ENCODE results near the gene PALMD.

Gene PALMD

DNA sequence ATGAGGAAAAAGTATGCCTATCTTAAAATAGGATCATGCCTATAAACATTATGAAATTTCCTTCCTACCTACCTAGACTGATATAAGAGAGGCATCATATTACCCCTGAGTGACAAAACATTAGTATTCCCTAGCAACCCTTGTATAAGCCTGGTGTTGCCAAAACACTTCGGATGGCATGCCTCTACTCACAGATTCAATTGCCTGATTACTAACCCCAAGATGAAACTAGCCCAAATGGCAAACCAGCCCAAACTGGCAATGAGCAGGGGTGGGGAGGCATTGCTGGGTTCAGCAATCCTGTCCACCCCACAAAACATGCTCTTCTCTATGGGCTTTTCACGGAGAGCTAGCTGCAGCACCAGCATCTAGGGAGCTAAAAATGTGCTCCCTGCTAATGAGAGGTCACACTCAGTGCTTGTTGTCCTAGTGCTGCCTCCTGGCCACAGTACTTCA is 13.9 kb downstream of the PALMD start:
- no peak for DNase-seq (ENCODE audit: low read depth in 2 of 2)

DNA sequence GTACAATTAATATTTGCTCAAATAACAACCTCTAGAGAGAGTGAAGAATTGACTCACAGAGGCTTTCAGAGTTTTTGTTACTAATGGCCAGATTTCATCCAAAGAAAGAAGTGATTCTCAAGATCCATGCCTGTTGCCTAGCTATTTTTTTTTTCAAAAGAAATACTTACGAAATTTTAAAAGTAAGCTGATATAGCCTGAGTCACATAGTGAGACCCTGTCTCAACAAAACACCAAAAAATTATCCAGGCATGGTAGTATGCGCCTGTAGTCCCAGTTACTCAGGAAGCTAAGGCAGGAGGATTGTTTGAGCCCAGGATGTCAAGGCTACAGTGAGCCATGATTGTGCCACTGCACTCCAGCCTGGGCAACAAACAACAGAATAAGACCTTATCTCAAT is 14.6 kb downstream of the PALMD start:
- DNase-seq (ENCODE audit: low read depth in 2 of 2): no peak

DNA sequence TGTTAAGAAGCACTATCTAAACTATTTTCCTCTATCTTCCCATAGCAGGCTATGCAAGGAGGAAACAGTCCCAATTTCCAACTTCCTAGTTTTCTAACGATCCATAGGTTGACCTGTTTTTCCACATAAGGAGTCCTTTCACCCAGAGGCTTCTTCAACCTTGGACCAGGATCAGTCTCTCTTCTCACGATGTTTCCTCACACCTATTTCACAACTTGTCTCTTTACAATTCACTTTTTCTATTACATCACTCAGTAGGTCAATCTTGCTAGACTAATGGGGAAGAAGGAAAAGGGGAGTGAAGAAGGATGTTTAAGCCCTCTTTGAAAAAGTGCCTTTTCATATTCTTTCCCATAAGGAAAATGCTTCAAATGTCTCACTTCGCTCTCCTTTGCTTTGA is 15.9 kb downstream of the PALMD start:
- no peak for DNase-seq (ENCODE audit: low read depth in 2 of 2)

DNA sequence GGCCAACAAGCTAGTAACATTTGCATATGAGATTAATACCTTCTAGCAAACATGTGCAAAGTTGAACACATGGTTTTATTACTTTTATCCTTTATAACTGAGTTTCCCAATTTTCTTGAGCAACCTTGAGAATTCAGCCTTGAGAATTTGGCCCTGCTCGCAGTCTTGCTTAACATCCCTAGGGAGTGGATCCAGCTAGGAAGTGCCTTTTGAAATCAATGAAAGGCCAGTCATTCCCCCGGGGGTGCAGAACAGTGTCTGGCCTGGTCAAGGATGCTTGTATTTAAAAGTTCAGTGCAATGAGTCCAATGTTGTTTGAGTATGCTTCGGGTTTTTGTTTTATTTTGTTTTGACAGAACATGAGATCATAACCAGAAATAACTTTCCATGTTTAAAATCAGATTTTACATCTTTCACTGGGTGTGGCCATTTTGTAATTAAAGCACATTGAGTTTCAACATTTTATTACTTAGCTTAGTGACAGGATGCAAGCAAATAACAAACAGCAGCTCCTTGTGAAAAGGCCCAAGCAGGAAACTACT is 16.7 kb downstream of the PALMD start:
- DNase-seq (ENCODE audit: low read depth in 2 of 2): no peak

DNA sequence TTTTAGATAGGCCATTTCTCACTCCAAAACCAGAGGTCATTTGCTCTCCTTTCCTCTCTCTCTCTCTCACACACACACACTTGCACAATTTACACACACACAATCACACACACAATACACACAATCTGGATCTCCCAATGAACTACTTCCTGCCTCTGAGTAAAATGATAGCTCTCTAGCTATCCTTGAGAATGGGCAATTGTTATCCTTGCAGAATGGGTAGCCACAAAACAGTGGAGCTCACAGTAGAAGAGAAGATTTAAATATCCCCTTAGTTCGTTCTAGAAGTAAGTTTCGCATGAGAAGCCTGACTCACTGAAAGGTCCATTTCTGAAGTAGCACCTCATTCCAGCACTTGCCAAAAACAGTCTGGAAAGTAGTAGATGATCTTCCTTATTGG is 17.6 kb downstream of the PALMD start:
- no peak for DNase-seq (ENCODE audit: low read depth in 2 of 2)

DNA sequence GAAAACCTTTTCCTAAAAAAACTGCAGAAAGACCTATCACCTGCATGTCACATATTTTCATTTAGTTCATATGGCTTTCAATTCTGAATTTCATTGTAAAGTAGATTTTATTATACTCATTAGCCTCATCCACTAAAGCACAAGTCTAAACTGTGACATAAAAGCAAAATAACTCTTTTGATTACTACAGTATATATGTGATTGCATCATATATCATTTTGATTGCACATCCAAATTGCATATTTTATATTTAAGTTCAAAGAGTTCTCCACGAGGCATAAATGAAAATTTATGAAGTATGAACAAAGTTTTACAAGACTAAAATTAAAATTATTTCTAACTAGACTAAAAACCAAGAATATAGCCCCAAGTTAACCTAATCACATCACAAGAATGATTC is 19.3 kb downstream of the PALMD start:
- no peak for DNase-seq (ENCODE audit: low read depth in 2 of 2)

DNA sequence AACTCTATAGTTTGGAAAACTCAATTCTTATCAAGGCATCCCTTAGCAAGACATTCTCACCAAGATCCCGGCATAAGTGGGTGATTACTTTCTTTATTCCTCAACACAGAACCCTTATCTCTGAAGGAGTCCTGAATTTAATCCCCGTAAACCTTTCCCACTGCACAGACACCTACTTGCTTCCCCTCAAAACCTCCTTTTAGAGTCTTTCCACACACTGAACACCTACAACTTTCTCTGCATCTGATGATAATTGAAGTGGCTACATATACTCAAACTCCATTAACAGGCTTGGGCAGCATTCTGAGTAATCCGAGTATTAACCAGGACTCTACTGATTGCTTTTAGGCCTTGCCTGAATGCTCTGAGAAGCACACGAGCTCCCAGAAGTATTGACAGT is 23.5 kb downstream of the PALMD start:
- no peak for DNase-seq (ENCODE audit: low read depth in 2 of 2)

DNA sequence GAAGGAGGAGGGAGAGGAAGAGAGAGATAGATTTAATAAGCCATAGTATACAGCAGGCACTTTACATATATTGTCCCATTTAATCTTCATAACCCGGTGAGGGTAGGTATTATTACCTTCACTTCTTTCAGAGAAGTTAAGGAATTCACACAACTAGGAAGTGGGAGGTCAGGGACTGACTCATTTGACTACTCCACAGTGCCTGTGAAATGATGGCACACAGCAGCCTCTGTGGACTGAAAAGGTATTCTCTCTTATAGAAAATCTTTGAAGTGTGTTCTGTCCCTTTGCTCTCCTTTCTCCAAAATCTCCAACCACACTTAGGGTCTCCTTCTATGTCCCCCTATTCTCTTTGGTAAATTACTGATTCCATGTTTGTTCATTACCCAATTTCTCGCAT is 23.9 kb downstream of the PALMD start:
- no peak for DNase-seq (ENCODE audit: low read depth in 2 of 2)

DNA sequence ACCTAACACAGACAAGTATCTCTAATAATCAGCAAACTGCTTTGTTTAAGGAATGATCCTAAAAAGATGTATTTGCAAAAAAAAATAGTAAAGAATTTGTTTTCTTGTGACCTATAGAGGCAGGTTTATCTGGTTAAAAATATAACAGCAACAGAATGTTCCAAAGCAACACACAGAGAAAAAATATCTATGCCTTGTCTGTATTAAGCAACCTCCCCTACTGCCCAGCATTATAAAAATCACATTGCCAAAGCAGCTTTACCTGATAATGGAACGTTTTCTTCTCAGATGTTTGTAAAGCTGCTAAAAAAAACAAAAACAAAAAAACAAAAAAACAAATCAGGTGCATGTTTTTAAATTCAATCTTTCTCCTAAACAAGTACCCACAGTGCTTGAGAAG is 24.7 kb downstream of the PALMD start:
- DNase-seq (ENCODE audit: low read depth in 2 of 2): no peak

DNA sequence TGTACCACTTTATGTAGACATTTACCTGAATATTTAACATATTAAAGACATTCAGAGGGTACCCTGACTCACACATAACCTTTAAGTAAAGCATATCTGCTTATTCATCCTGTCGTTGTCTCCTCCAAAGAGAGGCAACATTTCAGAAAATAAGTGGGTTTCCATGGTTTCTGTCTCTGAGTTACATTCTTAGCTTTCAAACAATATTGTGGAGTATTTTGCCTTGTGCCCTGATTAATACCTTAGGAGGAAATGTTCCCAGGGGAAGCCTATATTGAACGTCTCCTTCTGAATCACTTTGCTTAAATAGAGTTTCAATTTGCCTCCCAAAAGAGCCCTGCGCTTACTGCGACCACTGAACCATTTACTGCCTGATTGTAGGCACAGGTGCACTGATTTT is 26.1 kb downstream of the PALMD start:
- DNase-seq (ENCODE audit: low read depth in 2 of 2): no peak

DNA sequence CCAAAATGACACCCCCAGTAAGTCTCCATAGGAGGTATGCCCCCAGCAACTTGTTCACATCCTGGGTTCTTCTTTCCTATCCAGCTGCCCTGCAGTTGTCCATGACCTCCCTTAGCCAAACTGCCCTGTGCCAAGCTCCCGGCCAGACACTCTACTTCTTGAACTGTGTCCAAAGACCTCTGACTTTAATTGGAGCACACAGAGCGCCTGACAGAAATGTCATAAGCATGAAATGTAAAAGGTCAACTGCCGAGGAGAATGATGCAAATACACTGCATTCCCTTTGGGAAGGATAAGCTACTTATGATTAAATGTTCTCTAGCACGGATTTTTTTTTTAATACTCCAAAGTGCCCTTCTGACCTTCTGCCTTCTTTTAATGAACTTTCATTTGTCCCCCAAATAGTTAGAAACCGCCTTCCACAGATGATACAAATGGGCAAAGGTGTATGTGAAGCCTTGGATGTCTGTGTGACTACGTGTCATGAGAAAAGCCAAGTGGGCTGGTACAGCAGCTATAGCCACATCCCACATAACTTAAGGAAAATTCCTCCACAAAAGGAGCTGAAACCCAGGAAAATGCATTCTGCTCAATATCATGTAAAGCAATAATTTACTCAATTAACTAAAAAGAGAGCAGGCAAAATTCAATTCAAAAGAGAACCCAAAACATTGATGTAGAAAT is 26.8 kb downstream of the PALMD start:
- DNase-seq (ENCODE audit: low read depth in 2 of 2): no peak

DNA sequence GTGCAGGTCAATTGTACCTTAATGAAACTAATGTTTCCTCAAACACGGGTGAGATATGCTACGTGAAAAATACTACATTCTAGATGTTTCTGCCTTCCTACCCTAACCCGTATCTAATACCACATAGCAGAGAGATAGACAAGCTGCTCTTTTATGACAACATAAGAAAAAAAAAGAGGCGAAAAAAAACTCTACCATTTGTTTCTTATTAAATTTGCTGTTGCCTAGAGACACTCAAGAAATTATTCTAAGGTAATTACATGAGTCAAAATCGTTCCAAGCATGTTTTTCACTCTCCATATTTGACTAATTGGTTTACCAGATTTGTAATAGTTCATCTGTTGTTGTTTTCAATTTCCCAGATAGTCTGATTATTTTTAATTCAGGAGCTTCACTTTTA is 27.4 kb downstream of the PALMD start:
- no peak for DNase-seq (ENCODE audit: low read depth in 2 of 2)

DNA sequence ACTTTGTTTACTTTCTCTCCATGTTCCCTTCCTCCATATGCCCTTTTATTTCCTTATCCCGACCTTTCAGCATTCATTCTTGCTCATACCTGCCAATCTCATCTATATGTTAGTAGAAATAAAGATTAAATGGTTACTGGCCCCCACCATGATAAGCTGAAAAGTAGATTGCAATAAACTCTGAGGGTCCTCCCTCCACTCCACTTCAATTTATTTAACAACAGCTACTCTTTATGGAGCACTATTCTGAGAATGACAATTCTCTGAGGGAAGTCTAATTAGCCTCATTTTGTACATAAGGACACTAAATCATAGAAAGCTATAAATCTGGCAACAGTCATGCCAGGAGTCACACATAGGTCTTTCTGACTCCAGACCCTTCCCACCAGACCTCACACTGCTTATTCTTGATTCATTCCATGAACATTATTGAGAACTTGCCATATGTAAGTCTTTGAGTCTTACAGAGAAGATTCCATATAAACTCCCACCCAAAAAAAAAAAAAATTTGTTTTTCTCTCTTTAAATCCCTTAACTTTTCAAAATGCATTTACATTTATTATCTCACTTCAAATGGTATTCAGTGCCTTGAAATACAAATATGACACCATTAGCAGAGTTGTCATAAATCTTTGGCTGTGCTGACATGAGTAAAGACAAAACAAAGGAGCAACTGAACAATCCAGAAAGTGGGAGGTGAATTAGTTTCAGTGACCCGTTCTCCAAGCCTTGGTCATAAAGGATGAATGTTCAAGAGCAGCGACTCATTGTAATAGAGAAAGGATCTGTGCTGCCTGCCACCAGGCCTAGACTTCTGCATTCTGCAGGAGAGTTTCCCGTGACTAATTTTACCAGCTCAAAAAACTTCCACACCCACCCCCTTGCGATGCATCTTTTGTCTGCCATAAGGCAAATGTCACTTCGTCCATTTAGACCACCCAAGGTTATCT is 28.5 kb downstream of the PALMD start:
- no peak for DNase-seq (ENCODE audit: low read depth in 2 of 2)

DNA sequence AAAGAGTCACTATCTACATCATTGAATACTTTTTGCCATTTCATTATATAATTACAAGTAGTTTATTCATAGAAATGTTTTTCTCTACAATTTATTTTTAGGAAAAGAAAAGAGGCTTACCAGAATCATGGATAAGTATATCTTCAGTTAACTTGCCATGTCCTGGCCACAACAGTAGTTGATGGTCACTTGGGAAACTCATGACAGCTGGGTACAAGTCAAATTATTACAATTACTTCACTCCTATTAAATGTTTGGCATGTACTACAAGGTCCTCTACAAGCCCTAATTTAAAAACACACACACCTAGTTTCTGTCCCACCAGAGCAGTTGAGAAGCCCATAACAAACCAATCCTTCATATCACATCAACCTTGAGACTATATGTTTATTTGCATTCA is 29.4 kb downstream of the PALMD start:
- DNase-seq (ENCODE audit: low read depth in 2 of 2): no peak

DNA sequence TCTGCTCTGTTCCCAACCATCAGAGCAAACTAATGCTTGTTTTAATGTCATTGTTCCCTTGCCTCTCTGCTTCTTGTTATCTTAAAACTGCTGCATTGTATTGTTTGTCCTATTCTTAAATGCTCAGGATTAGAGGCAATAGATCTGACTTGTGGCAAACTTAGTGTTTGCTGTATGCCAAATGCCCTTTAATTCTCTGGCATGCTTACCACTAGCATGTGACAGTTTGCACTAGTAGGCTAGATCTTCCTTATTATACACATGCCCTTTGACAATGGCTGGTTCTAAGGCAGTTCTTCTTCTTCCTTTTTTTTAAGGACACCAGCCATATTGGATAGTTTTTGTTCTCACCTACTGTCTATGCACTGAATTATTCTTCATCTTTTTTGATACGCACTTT is 30.1 kb downstream of the PALMD start:
- DNase-seq (ENCODE audit: low read depth in 2 of 2): no peak

DNA sequence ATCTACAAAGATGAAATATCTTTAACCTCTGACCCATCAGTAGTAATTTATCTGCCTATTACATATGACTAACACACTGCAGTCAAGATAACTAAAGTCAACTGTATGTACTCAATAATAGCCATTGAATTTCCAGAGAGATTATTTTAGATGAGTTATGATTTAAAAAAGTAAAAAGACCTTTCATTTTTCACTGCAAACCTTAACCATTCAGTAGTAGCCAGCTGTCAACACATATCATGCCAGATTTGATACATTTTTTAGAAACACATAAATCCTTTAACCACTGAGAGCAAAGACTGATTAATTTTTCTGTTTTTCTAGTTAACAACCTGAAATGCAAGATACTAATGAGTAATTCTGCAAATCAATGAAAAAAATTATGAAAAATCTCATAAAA is 31.0 kb downstream of the PALMD start:
- no peak for DNase-seq (ENCODE audit: low read depth in 2 of 2)

DNA sequence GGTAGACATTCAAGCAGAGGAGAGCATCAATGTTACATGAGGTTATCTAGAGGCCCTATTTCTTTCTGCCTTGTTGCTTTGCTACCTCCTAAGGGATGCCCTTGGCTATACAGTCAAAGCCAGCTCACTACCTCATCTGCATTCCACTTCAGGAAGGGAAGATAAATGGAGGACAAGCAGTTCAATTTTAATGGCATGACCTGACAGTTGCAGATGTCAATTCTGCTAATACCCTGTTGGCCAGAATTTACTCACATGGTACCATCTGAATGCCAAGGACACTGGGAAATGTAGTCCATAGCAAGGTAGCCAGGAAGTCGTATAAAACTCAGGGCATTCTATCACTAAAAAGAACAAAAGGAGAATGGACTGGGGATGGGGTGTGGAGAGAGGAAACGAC is 31.5 kb downstream of the PALMD start:
- DNase-seq (ENCODE audit: low read depth in 2 of 2): no peak

DNA sequence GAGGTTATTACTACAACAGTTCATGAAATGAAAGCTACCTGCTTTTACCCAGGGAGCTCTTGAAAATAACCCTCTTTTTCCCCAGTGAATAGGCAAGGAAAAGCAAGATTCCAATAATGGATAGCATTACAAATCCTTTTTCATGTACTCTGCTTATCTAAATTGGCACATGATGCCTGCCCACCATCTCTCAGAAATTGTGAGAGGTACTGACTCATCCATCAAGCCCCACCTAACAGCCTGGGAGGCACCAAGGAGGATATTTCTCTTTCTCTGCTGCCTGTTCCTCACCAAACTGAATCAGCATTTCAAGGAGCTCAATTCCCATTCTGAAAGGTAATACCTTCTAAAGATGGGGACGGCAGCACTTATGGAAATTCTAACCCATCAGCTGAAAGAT is 34.4 kb downstream of the PALMD start:
- DNase-seq (ENCODE audit: low read depth in 2 of 2): no peak

DNA sequence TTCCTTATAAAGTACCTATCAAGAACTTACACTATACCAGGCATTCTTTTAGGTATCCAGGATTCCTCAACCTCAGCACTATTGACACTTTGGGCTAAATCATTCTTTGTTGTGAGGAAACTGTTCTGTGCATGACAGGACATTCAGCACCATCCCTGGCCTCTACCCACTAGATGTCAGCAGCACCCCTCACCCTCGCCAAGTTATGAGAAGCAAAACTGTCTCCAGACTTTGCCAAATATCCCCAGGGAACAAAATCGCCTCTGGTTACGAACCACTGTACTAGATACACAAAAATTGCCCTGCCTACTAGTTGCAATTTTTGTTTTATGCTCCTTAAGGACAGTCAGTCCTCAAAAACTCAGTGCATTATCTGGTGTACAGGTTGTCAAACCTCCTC is 35.7 kb downstream of the PALMD start:
- DNase-seq (ENCODE audit: low read depth in 2 of 2): no peak

DNA sequence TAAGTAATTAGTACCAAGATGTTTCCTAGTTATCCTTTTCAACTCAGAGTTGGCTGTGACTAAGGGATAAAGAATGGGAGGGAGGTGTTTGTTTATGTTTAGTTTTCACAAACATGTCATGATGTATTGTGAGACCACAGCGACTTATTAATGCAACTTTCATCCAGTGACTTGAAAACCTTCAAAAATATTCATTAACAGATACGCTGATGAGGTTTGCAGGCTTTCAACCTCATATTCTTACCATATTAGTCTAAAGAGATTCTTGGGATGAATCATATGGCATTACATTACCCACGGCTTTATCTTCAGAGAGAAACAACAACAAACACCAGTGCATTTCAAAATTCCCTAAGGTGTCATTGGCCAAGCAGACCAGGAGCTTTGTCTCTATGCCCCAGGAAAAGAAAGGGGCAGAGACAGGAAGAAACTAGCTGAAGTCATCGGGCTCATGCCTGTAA is 36.4 kb downstream of the PALMD start:
- DNase-seq (ENCODE audit: low read depth in 2 of 2): no peak

DNA sequence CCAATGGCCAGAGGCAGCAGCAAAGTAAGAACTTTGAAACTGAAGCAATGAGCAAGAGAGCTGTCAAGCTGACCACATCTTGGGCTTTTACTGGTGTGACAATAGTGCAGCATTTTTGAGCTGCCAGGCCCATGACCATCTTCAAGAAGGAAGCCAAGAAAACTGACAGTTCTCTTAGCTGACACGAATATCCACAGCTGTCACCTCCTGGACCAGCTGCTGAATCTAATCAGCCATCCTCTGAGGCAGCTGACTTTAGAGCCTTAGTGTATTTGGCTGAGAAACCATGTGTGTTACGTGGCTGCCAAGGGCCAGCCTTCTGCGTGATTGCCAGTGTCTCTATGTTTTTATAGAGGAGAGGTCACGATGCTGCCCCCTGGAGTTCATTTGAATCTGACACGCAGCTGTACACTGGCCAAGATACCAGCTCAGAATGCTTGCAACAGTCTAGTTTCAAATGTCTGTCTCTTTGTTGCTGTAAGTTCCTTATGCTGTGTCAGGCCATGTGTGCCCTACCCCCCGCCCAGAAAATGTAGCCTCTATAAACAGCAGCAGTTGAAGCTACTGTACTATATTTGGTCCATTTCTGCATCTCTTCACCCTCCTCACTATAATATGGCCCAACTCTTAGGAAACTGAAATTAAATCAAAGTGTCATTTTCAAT is 39.7 kb downstream of the PALMD start:
- peak in 1 of 2 donors; percentile 13 for DNase-seq (ENCODE audit: low read depth in 2 of 2)

DNA sequence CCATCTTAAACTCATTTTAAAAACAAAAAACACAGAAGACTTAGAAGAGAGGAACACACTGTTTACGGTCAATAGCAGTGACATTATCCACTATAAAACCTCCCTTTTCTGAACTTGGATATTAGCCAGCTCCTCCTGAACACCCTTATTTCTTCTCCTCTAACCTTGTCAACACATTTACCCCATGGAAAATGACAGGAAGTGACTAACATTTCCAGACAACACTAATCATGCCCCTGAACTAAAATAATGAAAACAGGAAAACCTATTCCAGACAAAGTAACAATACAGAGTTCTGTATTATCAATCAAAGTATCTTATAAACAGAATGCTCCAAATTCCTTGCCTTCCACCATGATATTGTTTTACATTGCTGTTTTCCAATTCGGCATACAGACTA is 45.3 kb downstream of the PALMD start:
- DNase-seq (ENCODE audit: low read depth in 2 of 2): no peak

Data from stimulated activated CD4-positive, alpha-beta T cell treated with anti-CD3 and anti-CD28 coated beads, Interleukin-1b, Interleukin-23, amount 100 ng/mL, for 1 hour (primary cell).